ENCODE measurements around the gene SERPINB11. TPM values are rescaled to one million over a fixed set of nuclear protein-coding genes. Genes with fewer than 3 reads are reported as not detected.
A peak's percentile ranks its signal among the peaks of the same experiment; 100 is the strongest.
"Not testable (repeated sequence)": the region's sequence is repeated elsewhere in the genome, so short reads cannot be mapped to it uniquely, and the experiment has no call there.

The SERPINB11 gene
- total RNA-seq, 1 donor from 2014 or later, result not detected

GRCh38 chr18:63725682-63726480, 23.1 kb downstream of the SERPINB11 start:
- peak; percentile 91 for DNase-seq (ENCODE audit: low read depth)

- peak; percentile 35 for DNase-seq (ENCODE audit: low read depth)
Observed at GRCh38 chr18:63730773-63731172, 28.0 kb downstream of the SERPINB11 start.

GRCh38 chr18:63731215-63731614, 28.5 kb downstream of the SERPINB11 start:
- DNase-seq (ENCODE audit: low read depth), result no peak

GRCh38 chr18:63736876-63737275, 34.1 kb downstream of the SERPINB11 start:
- no peak for DNase-seq (ENCODE audit: low read depth)

- DNase-seq (ENCODE audit: low read depth), result peak; percentile 54
Observed at GRCh38 chr18:63741769-63742168, 39.0 kb downstream of the SERPINB11 start.

- no peak for DNase-seq (ENCODE audit: low read depth)
Observed at GRCh38 chr18:63747006-63747405, 44.2 kb downstream of the SERPINB11 start.

GRCh38 chr18:63749489-63749888, 46.7 kb downstream of the SERPINB11 start:
- no peak for DNase-seq (ENCODE audit: low read depth)

- no peak for DNase-seq (ENCODE audit: low read depth)
Observed at GRCh38 chr18:63752636-63753035, 49.9 kb downstream of the SERPINB11 start.

- no peak for DNase-seq (ENCODE audit: low read depth)
Observed at GRCh38 chr18:63753676-63754075, 50.9 kb downstream of the SERPINB11 start.

- no peak for DNase-seq (ENCODE audit: low read depth)
Observed at GRCh38 chr18:63757541-63757940, 54.8 kb downstream of the SERPINB11 start.

GRCh38 chr18:63758615-63759240, 56.0 kb downstream of the SERPINB11 start:
- DNase-seq (ENCODE audit: low read depth), result no peak

GRCh38 chr18:63759786-63760185, 57.0 kb downstream of the SERPINB11 start:
- DNase-seq (ENCODE audit: low read depth), result not testable (repeated sequence)

- DNase-seq (ENCODE audit: low read depth), result peak; percentile 31
Observed at GRCh38 chr18:63762518-63762917, 59.8 kb downstream of the SERPINB11 start.

GRCh38 chr18:63763831-63764600, 61.3 kb downstream of the SERPINB11 start:
- no peak for DNase-seq (ENCODE audit: low read depth)

GRCh38 chr18:63765837-63766236, 63.1 kb downstream of the SERPINB11 start:
- DNase-seq (ENCODE audit: low read depth), result no peak

Other genes starting within 250 kb of the SERPINB11 start
- gene SERPINB5, start 226.0 kb upstream of the SERPINB11 start, total RNA-seq, result not detected in 2 replicates
- 0.68 and 1.9 TPM in 2 replicates for gene SERPINB12, start 160.6 kb upstream of the SERPINB11 start, total RNA-seq
- gene SERPINB13, start 115.6 kb upstream of the SERPINB11 start, total RNA-seq, result not detected in 2 replicates
- gene SERPINB4, start 58.7 kb upstream of the SERPINB11 start, total RNA-seq, result not detected in 2 replicates
- not detected in 2 replicates for gene SERPINB3, start 41.1 kb upstream of the SERPINB11 start, total RNA-seq
- gene SERPINB7, start 72.5 kb downstream of the SERPINB11 start, total RNA-seq, result 4.5 and 6.4 TPM in 2 replicates
- 0.40 and 1.3 TPM in 2 replicates for gene SERPINB2, start 184.7 kb downstream of the SERPINB11 start, total RNA-seq
- gene SERPINB10, start 205.0 kb downstream of the SERPINB11 start, total RNA-seq, result not detected in 2 replicates
- gene HMSD, start 246.3 kb downstream of the SERPINB11 start, total RNA-seq, result not detected in 2 replicates